HG02610 (cell line): ENCODE measurements around the gene TEC.
"Not testable (repeated sequence)": the region's sequence is repeated elsewhere in the genome, so short reads cannot be mapped to it uniquely, and the experiment has no call there.

Source experiments
- ATAC-seq: cut with Tn5 transposase; IDR thresholded peaks from one replicate; pipeline ENCODE4 v1.9.1; 2021; ENCODE audit warnings: mild to moderate bottlenecking, moderate library complexity; ENCODE audit not compliant: unreplicated experiment

TEC gene

GRCh38 chr4:48197643-48198237, 71.9 kb downstream of the TEC start:
- ATAC-seq: peak; percentile 40

- peak; percentile 53 for ATAC-seq
These were observed 72.7 kb downstream of the TEC start for GRCh38 chr4:48196758-48197504.

GRCh38 chr4:48195853-48196252, 73.8 kb downstream of the TEC start:
- peak; percentile 22 for ATAC-seq

GRCh38 chr4:48195374-48195773, 74.3 kb downstream of the TEC start:
- ATAC-seq: no peak

GRCh38 chr4:48194971-48195370, 74.7 kb downstream of the TEC start:
- ATAC-seq: no peak

- ATAC-seq: no peak
These were observed 75.6 kb downstream of the TEC start for GRCh38 chr4:48193921-48194468.

- no peak for ATAC-seq
These were observed 76.4 kb downstream of the TEC start for GRCh38 chr4:48193096-48193836.

- no peak for ATAC-seq
These were observed 77.9 kb downstream of the TEC start for GRCh38 chr4:48191758-48192157.

- peak; percentile 58 for ATAC-seq
These were observed 78.8 kb downstream of the TEC start for GRCh38 chr4:48190839-48191238.

GRCh38 chr4:48189731-48190130, 79.9 kb downstream of the TEC start:
- no peak for ATAC-seq

- ATAC-seq: no peak
These were observed 81.2 kb downstream of the TEC start for GRCh38 chr4:48188390-48188789.

- ATAC-seq: no peak
These were observed 81.8 kb downstream of the TEC start for GRCh38 chr4:48187813-48188212.

- not testable (repeated sequence) for ATAC-seq
These were observed 82.6 kb downstream of the TEC start for GRCh38 chr4:48187066-48187465.

GRCh38 chr4:48186394-48186793, 83.2 kb downstream of the TEC start:
- not testable (repeated sequence) for ATAC-seq

- ATAC-seq: no peak
These were observed 84.8 kb downstream of the TEC start for GRCh38 chr4:48184882-48185281.

GRCh38 chr4:48180234-48180633, 89.4 kb downstream of the TEC start:
- peak; percentile 72 for ATAC-seq

GRCh38 chr4:48178931-48179330, 90.7 kb downstream of the TEC start:
- ATAC-seq: no peak

GRCh38 chr4:48175806-48176205, 93.8 kb downstream of the TEC start:
- ATAC-seq: no peak

GRCh38 chr4:48175328-48175727, 94.3 kb downstream of the TEC start:
- ATAC-seq: no peak

- ATAC-seq: peak; percentile 74
These were observed 96.3 kb downstream of the TEC start for GRCh38 chr4:48173056-48173991.

- no peak for ATAC-seq
These were observed 97.0 kb downstream of the TEC start for GRCh38 chr4:48172651-48173050.
